Sigmoid colon (tissue), 4 donors: ENCODE results near the gene MYH11.

Experiments used
- CTCF ChIP-seq, 4 experiments: fragments of 450-650 bp in 3 of 4; fragments of 200-600 bp in 1 of 4; IDR thresholded peaks; one replicate each; pipeline ENCODE4 v1.5.1; 2016 to 2019; ENCODE audit warnings: antibody characterized with exemption in 4 of 4, mild to moderate bottlenecking in 3 of 4, moderate library complexity in 2 of 4
- POLR2A ChIP-seq, 2 donors: fragments of 450-650 bp; IDR thresholded peaks; one replicate each; pipeline ENCODE4 v1.6.1; 2016; ENCODE audit warnings: antibody characterized with exemption in 2 of 2, mild to moderate bottlenecking in 2 of 2, moderate library complexity in 2 of 2
- POLR2AphosphoS5 ChIP-seq, 4 donors: sonication (generic); formaldehyde crosslinking; IDR thresholded peaks; one replicate each; pipeline ENCODE4 v1.6.1; 2017; ENCODE audit warnings: antibody characterized with exemption in 4 of 4

GRCh38 chr16:15822957-15823356, 33.9 kb downstream of the MYH11 start:
- TF ChIP-seq CTCF (IDR thresholded peaks at IDR 0.05): no peak
- peak; percentile 81 to 92 (median 91) for TF ChIP-seq POLR2AphosphoS5 (IDR thresholded peaks at IDR 0.05)
- no peak for TF ChIP-seq POLR2A (IDR thresholded peaks at IDR 0.05)
